ENCODE data around the gene REV1. TPM values are rescaled to one million over a fixed set of nuclear protein-coding genes. Genes with fewer than 3 reads are reported as not detected.

Gene REV1
- total RNA-seq, 1 donor from 2014 or later: 42.8 TPM

GRCh38 chr2:99389371-99389770 is 100.4 kb downstream of the REV1 start:
- Histone ChIP-seq H3K4me3 (peak overlapping the region; percentile 28), H3K9me3 (replicated peaks) (no peaks in the 10 kb centered on the region), H3K4me1 (peaks cover 37% of the 10 kb centered on the region), H3K27ac (replicated peaks) (peak overlapping the region; percentile 70), H3K27me3 (ENCODE audit: low read depth) (no peaks in the 10 kb centered on the region), H3K36me3 (peaks cover 58% of the 10 kb centered on the region)
- no peak for TF ChIP-seq CTCF (IDR thresholded peaks at IDR 0.05; ENCODE audit: borderline replicate concordance)
- no peak for DNase-seq
- intact Hi-C loops (cut with micrococcal nuclease): no loop called here

GRCh38 chr2:99388892-99389291 is 100.9 kb downstream of the REV1 start:
- TF ChIP-seq CTCF (IDR thresholded peaks at IDR 0.05; ENCODE audit: borderline replicate concordance): no peak
- peaks cover 37% of the 10 kb centered on the region for H3K4me1 ChIP-seq
- no peak overlapping the region for H3K4me3 ChIP-seq
- H3K27me3 ChIP-seq (ENCODE audit: low read depth): no peaks in the 10 kb centered on the region
- H3K27ac ChIP-seq (replicated peaks): peak overlapping the region; percentile 70
- intact Hi-C loops (cut with micrococcal nuclease): no loop called here
- H3K9me3 ChIP-seq (replicated peaks): no peaks in the 10 kb centered on the region
- no peak for DNase-seq
- H3K36me3 ChIP-seq: peaks cover 56% of the 10 kb centered on the region

GRCh38 chr2:99386011-99386410 is 103.8 kb downstream of the REV1 start:
- H3K27ac ChIP-seq (replicated peaks): no peak overlapping the region
- no peak for DNase-seq
- H3K4me3 ChIP-seq: no peak overlapping the region
- peaks cover 51% of the 10 kb centered on the region for H3K36me3 ChIP-seq
- H3K9me3 ChIP-seq (replicated peaks): no peaks in the 10 kb centered on the region
- H3K4me1 ChIP-seq: peaks cover 23% of the 10 kb centered on the region
- TF ChIP-seq CTCF (IDR thresholded peaks at IDR 0.05; ENCODE audit: borderline replicate concordance): no peak
- no peaks in the 10 kb centered on the region for H3K27me3 ChIP-seq (ENCODE audit: low read depth)
- intact Hi-C loops (cut with micrococcal nuclease): no loop called here

GRCh38 chr2:99382143-99382542 is 107.7 kb downstream of the REV1 start:
- Histone ChIP-seq H3K4me3 (no peak overlapping the region), H3K4me1 (no peaks in the 10 kb centered on the region), H3K9me3 (replicated peaks) (no peaks in the 10 kb centered on the region), H3K27me3 (ENCODE audit: low read depth) (no peaks in the 10 kb centered on the region), H3K36me3 (peaks cover 75% of the 10 kb centered on the region), H3K27ac (replicated peaks) (no peak overlapping the region)
- no peak for TF ChIP-seq CTCF (IDR thresholded peaks at IDR 0.05; ENCODE audit: borderline replicate concordance)
- DNase-seq: no peak
- intact Hi-C loops (cut with micrococcal nuclease): no loop called here

- Histone ChIP-seq H3K36me3 (peaks cover 91% of the 10 kb centered on the region), H3K4me1 (no peaks in the 10 kb centered on the region), H3K27me3 (ENCODE audit: low read depth) (no peaks in the 10 kb centered on the region), H3K27ac (replicated peaks) (no peak overlapping the region), H3K4me3 (no peak overlapping the region), H3K9me3 (replicated peaks) (no peaks in the 10 kb centered on the region)
- DNase-seq: no peak
- intact Hi-C loops (cut with micrococcal nuclease): no loop called here
- no peak for TF ChIP-seq CTCF (IDR thresholded peaks at IDR 0.05; ENCODE audit: borderline replicate concordance)
Observed at GRCh38 chr2:99380376-99381010, 109.3 kb downstream of the REV1 start.

All from left ventricle myocardium inferior (tissue), 1 donor.